ENCODE measurements around the gene TAF11L6. TPM values are rescaled to one million over a fixed set of nuclear protein-coding genes. Genes with fewer than 3 reads are reported as not detected.

The TAF11L6 gene
- total RNA-seq (2022; extraction: Qiagen RNA extraction; ENCODE audit: low read depth), result not detected in 5 replicates

GRCh38 chr5:17528369-17528768 lies at the start of gene TAF11L6:
TSS of gene TAF11L6 (plus strand) at chr5:17528669.

GRCh38 chr5:17497931-17498330 lies 30.5 kb upstream of the TAF11L6 start, which contains the start of gene TAF11L2:
TSS of gene TAF11L2 (plus strand) at chr5:17498231.

GRCh38 chr5:17518067-17518466 lies 10.4 kb upstream of the TAF11L6 start, which contains the start of gene TAF11L3:
TSS of gene TAF11L3 (plus strand) at chr5:17518367.

GRCh38 chr5:17521501-17521900 lies 7.0 kb upstream of the TAF11L6 start, which contains the start of gene TAF11L4:
TSS of gene TAF11L4 (plus strand) at chr5:17521801.

GRCh38 chr5:17524935-17525334 lies 3.5 kb upstream of the TAF11L6 start, which contains the start of gene TAF11L5:
TSS of gene TAF11L5 (plus strand) at chr5:17525235.

Other genes starting within 250 kb of the TAF11L6 start
- not detected in 5 replicates for gene TAF11L2, start 30.4 kb upstream of the TAF11L6 start, total RNA-seq (2022; extraction: Qiagen RNA extraction; ENCODE audit: low read depth)
- not detected in 5 replicates for gene TAF11L3, start 10.3 kb upstream of the TAF11L6 start, total RNA-seq (2022; extraction: Qiagen RNA extraction; ENCODE audit: low read depth)
- gene TAF11L4, start 6.9 kb upstream of the TAF11L6 start, total RNA-seq (2022; extraction: Qiagen RNA extraction; ENCODE audit: low read depth), result not detected in 5 replicates
- not detected in 5 replicates for gene TAF11L5, start 3.4 kb upstream of the TAF11L6 start, total RNA-seq (2022; extraction: Qiagen RNA extraction; ENCODE audit: low read depth)
- gene TAF11L7, start 57.1 kb downstream of the TAF11L6 start, total RNA-seq (2022; extraction: Qiagen RNA extraction; ENCODE audit: low read depth), result not detected in 5 replicates
- not detected in 5 replicates for gene TAF11L8, start 62.3 kb downstream of the TAF11L6 start, total RNA-seq (2022; extraction: Qiagen RNA extraction; ENCODE audit: low read depth)
- not detected in 5 replicates for gene TAF11L9, start 65.7 kb downstream of the TAF11L6 start, total RNA-seq (2022; extraction: Qiagen RNA extraction; ENCODE audit: low read depth)
- not detected in 5 replicates for gene TAF11L10, start 69.2 kb downstream of the TAF11L6 start, total RNA-seq (2022; extraction: Qiagen RNA extraction; ENCODE audit: low read depth)
- gene TAF11L11, start 75.5 kb downstream of the TAF11L6 start, total RNA-seq (2022; extraction: Qiagen RNA extraction; ENCODE audit: low read depth), result 0.18 to 0.42 TPM (median 0.23 TPM) in 3 of 5 replicates, not detected in the others
- gene TAF11L12, start 81.7 kb downstream of the TAF11L6 start, total RNA-seq (2022; extraction: Qiagen RNA extraction; ENCODE audit: low read depth), result not detected in 5 replicates
- gene TAF11L13, start 103.4 kb downstream of the TAF11L6 start, total RNA-seq (2022; extraction: Qiagen RNA extraction; ENCODE audit: low read depth), result not detected in 5 replicates
- gene TAF11L14, start 105.8 kb downstream of the TAF11L6 start, total RNA-seq (2022; extraction: Qiagen RNA extraction; ENCODE audit: low read depth), result not detected in 5 replicates